HG03045 (cell line): ENCODE data around the gene EGR4.

ENCODE experiments used
- ATAC-seq: cut with Tn5 transposase; IDR thresholded peaks from one replicate; pipeline ENCODE4 v1.9.1; 2021; ENCODE audit warnings: mild to moderate bottlenecking, moderate library complexity; ENCODE audit not compliant: unreplicated experiment

EGR4 gene

GRCh38 chr2:73290049-73290839 is 3.1 kb downstream of the EGR4 start:
- ATAC-seq: no peak

- no peak for ATAC-seq
Observed at GRCh38 chr2:73289304-73289703, 4.0 kb downstream of the EGR4 start.

DNA sequence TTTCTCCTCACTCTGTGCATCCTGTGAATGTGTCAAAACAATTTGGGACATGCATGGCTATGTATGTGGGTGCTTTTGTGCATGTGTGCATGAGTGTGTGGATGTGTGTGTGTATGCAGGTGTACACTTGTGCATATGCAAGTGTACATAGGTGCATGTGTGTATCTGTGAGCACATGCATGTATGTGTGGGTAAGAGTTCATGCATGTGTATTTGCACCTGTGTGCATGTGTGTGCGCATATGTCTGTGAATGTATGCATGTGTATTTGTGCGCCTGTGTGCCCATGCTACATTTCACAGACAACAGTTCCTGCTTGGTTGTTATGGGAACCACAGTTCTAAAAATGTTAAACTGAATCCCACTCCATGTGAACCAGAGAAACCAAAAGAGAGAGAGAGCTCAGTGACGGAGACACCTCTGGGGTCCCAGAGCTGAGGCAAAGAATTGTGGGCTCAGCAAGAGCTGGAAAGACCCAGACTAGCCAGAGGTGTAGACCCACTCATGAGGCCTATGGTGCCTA is 7.2 kb downstream of the EGR4 start:
- ATAC-seq: no peak

GRCh38 chr2:73285159-73285739 is 8.1 kb downstream of the EGR4 start:
- ATAC-seq: peak; percentile 32

DNA sequence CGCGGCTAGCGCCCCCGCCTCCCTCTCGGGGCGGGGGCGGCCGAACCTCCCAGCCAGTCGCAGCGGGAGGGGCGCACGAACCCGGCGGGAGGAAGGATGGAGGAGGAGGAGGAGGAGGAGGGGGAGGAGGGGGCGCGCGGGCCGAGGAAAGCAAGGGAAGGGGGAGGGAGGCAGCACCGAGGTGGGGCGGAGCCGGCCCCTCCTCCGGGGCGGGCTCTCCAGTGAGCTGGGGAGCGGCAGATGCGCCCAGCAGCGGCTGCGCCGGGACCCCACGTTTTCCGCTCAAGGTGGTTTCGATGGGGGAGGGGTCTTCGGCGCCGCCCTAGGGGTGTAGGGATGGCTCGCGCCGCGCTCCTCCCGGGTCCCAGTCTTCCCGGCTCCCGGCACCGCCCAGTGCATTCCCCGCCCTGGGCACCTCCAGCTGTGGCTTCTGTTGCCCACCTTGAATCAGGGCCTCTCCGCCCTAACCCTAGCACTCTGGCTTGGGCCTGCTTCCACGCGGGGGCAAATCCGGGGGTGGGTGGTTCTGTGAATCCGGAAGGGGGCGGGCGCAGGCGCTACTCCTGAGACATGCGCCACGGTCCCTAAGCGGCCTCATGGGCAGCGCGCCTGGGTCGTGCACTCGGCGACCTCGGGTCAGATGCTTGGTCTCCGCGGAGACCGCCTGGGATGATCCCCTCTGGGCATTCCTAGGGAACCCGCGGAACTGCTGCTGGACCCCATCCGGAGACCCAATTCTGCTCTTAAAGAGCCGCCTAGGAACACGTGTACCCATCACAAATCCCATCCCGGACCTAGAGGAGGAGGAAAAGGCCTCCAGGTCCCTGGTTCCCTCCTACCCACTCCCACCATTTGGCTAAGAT is 8.8 kb downstream of the EGR4 start, which contains the start of gene FBXO41:
TSS of gene FBXO41 (minus strand) at position 183 of the 863 bp plus-strand sequence. CDS start 14,848 bp downstream, outside the sequence.
- peak; percentile 80 for ATAC-seq

DNA sequence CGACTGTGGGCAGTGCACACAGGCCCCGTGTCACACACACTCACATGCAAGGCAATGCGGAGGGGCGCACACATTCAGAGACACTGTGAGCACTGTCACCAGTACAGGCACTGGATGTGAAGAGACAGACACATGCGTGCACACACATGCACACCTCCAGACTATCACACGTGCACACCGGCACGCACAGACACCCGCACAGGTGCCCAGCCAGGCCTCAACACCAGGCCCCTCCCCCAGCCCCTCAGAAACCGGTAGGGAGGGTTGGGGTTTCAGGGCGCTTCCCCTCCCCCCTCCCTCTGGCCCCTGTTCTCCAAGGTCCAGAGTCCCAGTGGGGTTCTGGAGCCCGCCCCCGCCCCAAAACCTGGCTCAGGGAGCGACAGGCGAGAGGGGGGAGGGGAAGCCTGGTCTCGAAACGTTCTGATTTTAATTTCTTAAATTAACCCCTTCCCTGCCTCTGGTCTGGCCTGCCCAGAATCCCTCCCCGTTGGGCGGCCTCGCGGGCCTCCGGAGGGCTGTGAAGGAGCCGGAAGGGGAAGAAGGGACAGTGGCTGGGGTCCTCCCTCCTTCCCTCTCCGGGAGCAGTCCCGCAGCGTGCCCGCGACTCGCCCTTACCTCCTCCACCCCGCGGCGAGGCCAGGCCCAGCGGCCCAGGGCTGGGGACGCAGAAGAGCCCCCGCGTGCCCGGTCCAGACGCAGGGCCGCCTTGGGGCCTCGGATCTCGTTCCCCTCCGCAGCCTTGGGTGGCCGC is 9.6 kb downstream of the EGR4 start:
- peak; percentile 30 for ATAC-seq

DNA sequence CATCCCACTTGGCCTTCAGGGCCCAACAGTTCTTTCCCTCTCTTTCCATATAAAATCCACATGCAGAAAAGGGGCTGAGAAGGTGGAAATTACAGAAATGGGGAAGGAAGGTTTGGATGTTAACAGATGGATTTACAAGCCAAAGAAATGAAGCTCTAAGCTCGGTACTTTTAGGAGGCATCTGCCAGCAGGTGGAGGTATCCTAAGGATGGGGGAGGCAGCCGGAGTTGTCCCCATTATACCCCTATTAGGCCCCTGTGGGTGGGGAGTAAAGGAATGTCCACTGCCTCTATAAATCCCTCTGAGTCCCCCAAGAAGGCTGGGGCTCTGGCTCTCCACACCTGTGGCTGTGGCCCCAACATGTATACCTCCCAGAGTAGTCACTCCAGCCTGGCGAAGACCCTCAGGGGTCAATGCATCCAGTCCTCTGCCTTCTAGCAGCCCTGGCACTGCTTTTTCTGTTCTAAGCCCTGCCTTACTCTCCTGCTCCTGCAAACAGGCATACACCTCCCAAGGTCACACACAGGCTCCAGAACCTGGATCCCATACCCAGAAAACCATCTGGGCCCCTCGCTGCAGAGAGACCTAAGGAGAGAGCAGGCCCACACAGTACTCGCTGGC is 10.3 kb downstream of the EGR4 start:
- ATAC-seq: no peak

- no peak for ATAC-seq
Observed at GRCh38 chr2:73281244-73281643, 12.1 kb downstream of the EGR4 start.

DNA sequence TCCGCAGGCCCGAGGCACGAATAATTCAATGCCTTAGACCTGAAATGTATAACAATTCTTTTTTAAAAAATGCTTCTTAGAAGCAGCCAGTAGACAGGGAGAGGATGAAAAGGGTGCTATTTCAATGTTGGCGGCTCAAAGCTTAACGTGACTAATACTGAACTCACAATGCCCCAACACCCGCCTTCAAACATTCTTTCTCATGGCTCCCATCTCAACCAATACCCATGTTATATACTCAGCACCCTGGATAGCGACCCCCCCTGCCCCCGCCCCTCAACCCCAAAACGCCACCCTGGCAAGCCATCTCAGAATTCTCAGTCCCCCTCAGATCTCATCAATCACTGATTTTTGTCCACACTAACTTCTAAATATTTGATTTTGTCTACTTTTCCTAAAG is 13.5 kb downstream of the EGR4 start:
- no peak for ATAC-seq

- no peak for ATAC-seq
Observed at GRCh38 chr2:73272270-73272669, 21.1 kb downstream of the EGR4 start.

GRCh38 chr2:73269686-73270465 is 23.5 kb downstream of the EGR4 start:
- ATAC-seq: no peak

DNA sequence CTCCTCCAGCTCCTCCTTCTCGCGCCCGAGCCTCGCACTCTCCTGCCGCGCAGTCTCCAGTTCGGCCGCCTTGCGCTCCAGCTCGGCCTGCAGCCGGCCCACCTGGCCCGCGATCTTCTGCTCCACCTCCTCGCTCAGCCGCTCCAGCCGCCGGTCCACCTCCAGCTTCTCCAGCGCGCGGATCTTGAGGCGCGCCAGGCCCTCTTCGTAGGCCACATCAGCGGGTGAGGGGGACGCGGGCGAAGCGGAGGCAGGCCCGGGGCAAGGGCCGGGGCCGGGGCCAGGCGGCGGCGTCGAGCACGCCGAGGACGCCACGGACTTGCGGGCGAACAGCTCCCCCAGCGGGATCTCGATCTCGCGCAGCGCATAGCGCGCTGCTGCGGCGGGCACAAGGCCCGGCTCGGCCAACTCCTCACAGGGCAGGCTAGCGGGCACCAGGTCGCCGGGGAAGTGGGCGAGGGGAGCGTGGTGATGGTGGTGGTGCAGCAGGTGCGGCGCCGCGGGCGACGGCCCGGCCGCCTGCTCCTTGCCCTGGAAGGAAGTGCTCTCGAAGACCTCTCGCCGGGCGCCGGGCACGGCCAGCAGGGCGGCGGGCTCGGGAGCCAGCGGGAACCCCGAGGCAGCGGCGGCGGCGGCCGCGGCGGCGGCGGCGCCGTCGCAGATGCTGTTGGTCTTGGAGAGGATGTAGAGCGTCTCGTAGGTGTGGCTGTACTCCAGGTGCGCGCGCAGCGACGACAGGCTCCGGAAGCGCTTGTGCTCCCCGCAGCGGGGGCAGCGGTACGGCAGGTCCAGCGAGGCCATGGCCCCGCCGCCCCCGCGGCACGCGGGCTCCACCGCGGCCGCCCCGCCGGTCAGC is 24.3 kb downstream of the EGR4 start:
- peak; percentile 69 for ATAC-seq

DNA sequence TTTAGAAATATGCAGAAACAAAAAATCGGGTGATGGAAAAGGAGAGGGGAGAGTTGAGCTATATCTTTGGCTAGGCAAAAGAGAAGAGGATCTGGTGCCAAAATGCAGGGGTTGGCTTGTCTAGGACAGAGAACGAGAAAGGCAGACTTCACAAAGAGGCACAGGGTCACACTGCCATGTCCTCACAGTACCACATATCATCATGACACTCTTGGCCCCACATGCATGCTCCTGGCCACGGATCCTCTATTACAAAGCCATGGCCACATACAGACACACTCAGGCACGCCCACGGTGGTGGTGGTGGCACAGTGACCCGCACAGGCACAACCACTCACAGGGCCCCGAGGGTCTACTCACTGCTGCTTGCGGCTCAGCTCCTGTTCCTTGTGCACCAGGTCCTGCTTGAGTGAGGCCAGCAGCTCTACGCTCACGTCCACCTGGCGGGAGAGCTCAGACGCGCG is 24.9 kb downstream of the EGR4 start:
- no peak for ATAC-seq

DNA sequence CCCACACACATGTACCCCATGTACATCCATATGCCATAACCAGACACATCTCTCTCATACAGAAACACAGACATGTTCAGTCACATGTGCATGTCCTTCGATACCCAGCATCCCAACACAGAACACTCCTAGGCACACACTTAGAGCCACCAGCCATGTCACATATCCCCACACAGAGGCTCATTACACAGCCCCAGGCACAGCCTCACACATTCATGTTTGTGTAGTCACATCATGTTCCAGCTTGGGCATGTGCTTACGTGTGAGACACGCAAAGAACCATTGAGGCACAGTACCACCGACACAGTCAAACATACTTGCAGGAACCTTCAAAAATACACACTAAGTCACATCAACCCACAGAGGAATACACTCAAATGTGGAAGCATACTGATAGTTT is 26.3 kb downstream of the EGR4 start:
- no peak for ATAC-seq

DNA sequence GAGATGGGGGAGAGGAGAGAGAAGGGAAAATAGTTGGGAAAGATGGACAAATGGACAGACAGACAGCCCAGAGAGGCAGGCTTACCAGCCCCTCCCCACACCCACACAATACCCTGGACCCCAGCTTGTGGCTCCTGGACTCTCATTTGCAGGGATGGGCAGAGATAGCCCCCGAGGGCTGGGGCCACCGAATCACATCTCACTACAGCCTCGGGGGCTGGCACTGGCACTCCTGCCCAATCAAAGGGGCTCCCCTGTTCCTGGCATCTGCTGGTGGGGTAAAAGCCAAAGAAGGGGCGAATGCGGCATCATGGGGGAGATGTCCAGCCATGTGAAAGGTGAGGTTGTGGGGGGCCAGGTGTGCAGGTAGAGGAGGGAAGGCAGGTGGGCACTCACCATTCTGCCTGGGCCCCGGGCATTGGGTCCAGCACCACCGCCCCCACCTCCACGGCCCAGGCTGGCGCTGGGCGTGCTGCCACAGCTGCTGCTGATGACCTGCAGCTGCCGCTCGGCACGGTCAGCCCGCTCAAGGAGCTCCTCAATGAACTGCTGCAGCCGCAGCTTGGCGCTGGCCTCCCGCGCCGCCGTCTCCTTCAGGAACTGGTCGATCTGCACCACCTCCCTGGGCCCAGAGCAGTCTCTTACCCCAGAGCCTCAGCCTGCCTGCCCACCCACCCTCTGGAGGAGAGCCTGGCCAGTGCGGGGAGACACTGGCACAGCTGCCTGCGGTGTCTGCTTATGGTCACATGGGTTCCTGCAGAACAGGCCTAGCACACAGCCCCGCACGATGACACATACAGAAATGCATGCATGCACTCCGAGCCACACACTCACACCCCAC is 27.1 kb downstream of the EGR4 start:
- no peak for ATAC-seq

DNA sequence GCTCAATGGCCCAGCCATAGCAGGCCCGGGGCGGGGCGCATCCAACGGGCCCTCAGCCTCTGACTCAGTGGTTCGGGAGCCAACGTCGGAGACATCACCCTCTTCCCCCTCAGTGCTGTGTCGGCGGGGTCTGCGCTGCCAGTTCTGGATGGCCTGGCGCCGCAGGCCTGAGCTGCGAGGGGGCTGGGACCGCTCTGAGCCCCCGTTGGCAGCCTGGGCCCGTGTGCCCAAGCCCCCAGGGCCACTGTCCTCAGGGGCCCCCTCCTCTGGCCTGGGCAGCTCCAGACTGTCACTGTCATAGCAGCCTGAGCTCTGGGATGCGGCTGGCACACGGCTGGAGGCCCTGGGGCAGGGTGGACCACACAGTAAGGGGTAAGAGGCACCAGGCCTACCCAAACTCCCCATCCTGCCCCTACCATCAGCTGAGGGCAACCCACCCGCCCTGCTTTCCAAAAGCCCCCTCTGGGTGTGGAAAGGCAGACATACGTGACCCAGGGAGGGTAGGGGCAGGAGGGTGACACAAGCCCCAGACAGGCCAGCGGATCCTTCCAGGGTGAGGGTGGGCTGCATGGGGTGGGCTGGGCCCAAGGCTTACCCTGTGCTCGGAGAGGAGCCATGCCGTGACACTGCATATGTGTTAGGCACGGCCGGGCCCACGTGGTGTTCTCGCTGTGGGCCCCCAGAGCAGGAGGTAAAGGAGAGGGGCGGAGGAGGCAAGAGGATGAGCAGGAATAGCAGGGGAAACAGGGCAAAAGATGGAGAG is 27.9 kb downstream of the EGR4 start:
- no peak for ATAC-seq

DNA sequence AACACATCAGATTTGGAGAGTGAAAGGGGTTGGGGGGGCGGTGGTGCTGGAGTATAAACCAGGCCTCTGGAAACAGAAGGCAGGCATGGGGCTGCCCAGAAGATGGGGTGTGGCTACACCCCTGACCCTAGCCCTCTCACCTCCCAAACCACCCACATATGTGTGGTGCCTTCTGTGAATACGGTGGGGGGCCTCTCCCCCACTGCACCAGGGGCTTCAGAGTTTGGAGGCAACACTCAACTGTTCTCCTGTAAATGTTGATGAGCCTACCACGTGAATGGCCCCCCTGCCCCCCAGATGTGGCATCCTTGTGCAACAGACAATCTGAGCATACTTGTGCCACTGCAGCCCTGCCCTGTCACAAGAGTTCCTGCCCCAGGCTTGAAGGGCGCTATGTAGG is 28.6 kb downstream of the EGR4 start:
- no peak for ATAC-seq
